ENCODE measurements around the gene PRKCE.

Gene PRKCE

GRCh38 chr2:45770811-45771210, 119.3 kb downstream of the PRKCE start:
- Histone ChIP-seq H3K4me3 (ENCODE audit: low read length) (no peak overlapping the region), H2AK5ac (ENCODE audit: low read length) (no peak overlapping the region), H3K36me3 (ENCODE audit: control insufficient read depth, insufficient read depth, low read length) (no peaks in the 10 kb centered on the region), H2BK5ac (ENCODE audit: low read length) (no peak overlapping the region), H3K27ac (ENCODE audit: low read depth, low read length) (no peak overlapping the region), H3K23ac (ENCODE audit: low read length) (no peak overlapping the region), H3K4me2 (ENCODE audit: low read length) (no peak overlapping the region), H3K27me3 (ENCODE audit: insufficient read depth, low read length, poor library complexity) (no peaks in the 10 kb centered on the region), H3K9ac (ENCODE audit: low read length) (no peak overlapping the region), H3K18ac (ENCODE audit: low read length) (no peak overlapping the region), H4K5ac (ENCODE audit: low read length) (no peak overlapping the region), H3K79me1 (ENCODE audit: low read length) (no peaks in the 10 kb centered on the region), H2BK120ac (ENCODE audit: low read depth, low read length) (no peak overlapping the region), H4K8ac (ENCODE audit: low read depth, low read length) (no peak overlapping the region), H3K4ac (ENCODE audit: low read depth, low read length) (no peak overlapping the region), H2BK15ac (replicated peaks; ENCODE audit: low read depth) (no peak overlapping the region), H3K79me2 (ENCODE audit: control insufficient read depth, insufficient read depth, low read length) (no peaks in the 10 kb centered on the region), H3K4me1 (ENCODE audit: control insufficient read depth, low read depth, low read length) (no peaks in the 10 kb centered on the region), H3K56ac (ENCODE audit: low read length) (no peak overlapping the region)
- DNase-seq = no peak
- WGBS (ENCODE audit: extremely low coverage, insufficient coverage, low lambda C conversion rate) = no CpG with 5 or more reads among the region's 1 CpG

- Histone ChIP-seq H3K27ac (ENCODE audit: low read depth, low read length) (no peak overlapping the region), H3K56ac (ENCODE audit: low read length) (no peak overlapping the region)
Observed at GRCh38 chr2:45771261-45771660, 119.8 kb downstream of the PRKCE start.

DNA sequence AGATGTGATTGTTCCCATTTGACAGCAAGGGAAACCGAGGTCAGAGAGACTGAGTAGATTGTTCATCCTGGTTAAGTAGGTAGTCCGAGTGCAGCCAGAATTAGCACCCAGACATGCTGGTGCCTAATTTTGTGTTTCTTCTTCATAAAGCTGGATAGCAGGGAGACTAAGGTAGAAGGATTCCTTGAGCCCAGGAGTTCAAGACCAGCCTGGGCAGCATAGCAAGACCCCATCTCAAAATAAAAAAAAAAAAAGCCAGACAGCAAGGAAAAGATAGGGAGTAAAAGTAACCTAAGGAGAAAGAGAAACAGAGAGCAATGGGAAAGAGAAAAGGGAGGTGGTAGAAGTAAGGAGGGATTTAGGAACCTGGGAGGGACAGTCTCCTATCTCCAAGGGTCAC, 120.6 kb downstream of the PRKCE start:
- no peak overlapping the region for H3K4me3 ChIP-seq (ENCODE audit: low read length)
- no peak overlapping the region for H3K4me2 ChIP-seq (ENCODE audit: low read length)
- H3K9ac ChIP-seq (ENCODE audit: low read length) = no peak overlapping the region
- no peaks in the 10 kb centered on the region for H3K79me2 ChIP-seq (ENCODE audit: control insufficient read depth, insufficient read depth, low read length)
- no peak overlapping the region for H2BK5ac ChIP-seq (ENCODE audit: low read length)
- no peak for DNase-seq
- H3K23ac ChIP-seq (ENCODE audit: low read length) = no peak overlapping the region
- H3K79me1 ChIP-seq (ENCODE audit: low read length) = no peaks in the 10 kb centered on the region
- no peak overlapping the region for H4K5ac ChIP-seq (ENCODE audit: low read length)
- H2BK15ac ChIP-seq (replicated peaks; ENCODE audit: low read depth) = no peak overlapping the region
- H2AK5ac ChIP-seq (ENCODE audit: low read length) = no peak overlapping the region
- no peak overlapping the region for H3K4ac ChIP-seq (ENCODE audit: low read depth, low read length)
- no peaks in the 10 kb centered on the region for H3K36me3 ChIP-seq (ENCODE audit: control insufficient read depth, insufficient read depth, low read length)
- H3K4me1 ChIP-seq (ENCODE audit: control insufficient read depth, low read depth, low read length) = no peaks in the 10 kb centered on the region
- H3K56ac ChIP-seq (ENCODE audit: low read length) = no peak overlapping the region
- H2BK120ac ChIP-seq (ENCODE audit: low read depth, low read length) = no peak overlapping the region
- no CpG with 5 or more reads among the region's 2 CpGs for WGBS (ENCODE audit: extremely low coverage, insufficient coverage, low lambda C conversion rate)
- no peaks in the 10 kb centered on the region for H3K27me3 ChIP-seq (ENCODE audit: insufficient read depth, low read length, poor library complexity)
- no peak overlapping the region for H3K18ac ChIP-seq (ENCODE audit: low read length)
- no peak overlapping the region for H4K8ac ChIP-seq (ENCODE audit: low read depth, low read length)
- H3K27ac ChIP-seq (ENCODE audit: low read depth, low read length) = no peak overlapping the region

More at GRCh38 chr2:45771261-45771660, 119.8 kb downstream of the PRKCE start:
- no peak overlapping the region for H3K9ac ChIP-seq (ENCODE audit: low read length)
- no peak overlapping the region for H4K8ac ChIP-seq (ENCODE audit: low read depth, low read length)
- H4K5ac ChIP-seq (ENCODE audit: low read length) = no peak overlapping the region
- H3K27me3 ChIP-seq (ENCODE audit: insufficient read depth, low read length, poor library complexity) = no peaks in the 10 kb centered on the region
- H2BK5ac ChIP-seq (ENCODE audit: low read length) = no peak overlapping the region
- no peak overlapping the region for H3K4ac ChIP-seq (ENCODE audit: low read depth, low read length)
- H3K79me1 ChIP-seq (ENCODE audit: low read length) = no peaks in the 10 kb centered on the region
- DNase-seq = peak; percentile 28
- no peaks in the 10 kb centered on the region for H3K36me3 ChIP-seq (ENCODE audit: control insufficient read depth, insufficient read depth, low read length)
- no peak overlapping the region for H3K4me2 ChIP-seq (ENCODE audit: low read length)
- no peak overlapping the region for H3K23ac ChIP-seq (ENCODE audit: low read length)
- no peak overlapping the region for H3K18ac ChIP-seq (ENCODE audit: low read length)
- no peaks in the 10 kb centered on the region for H3K79me2 ChIP-seq (ENCODE audit: control insufficient read depth, insufficient read depth, low read length)
- no peak overlapping the region for H2AK5ac ChIP-seq (ENCODE audit: low read length)
- H3K4me3 ChIP-seq (ENCODE audit: low read length) = no peak overlapping the region
- H2BK120ac ChIP-seq (ENCODE audit: low read depth, low read length) = no peak overlapping the region
- H3K4me1 ChIP-seq (ENCODE audit: control insufficient read depth, low read depth, low read length) = no peaks in the 10 kb centered on the region
- no CpG with 5 or more reads among the region's 10 CpGs for WGBS (ENCODE audit: extremely low coverage, insufficient coverage, low lambda C conversion rate)
- H2BK15ac ChIP-seq (replicated peaks; ENCODE audit: low read depth) = no peak overlapping the region

DNA sequence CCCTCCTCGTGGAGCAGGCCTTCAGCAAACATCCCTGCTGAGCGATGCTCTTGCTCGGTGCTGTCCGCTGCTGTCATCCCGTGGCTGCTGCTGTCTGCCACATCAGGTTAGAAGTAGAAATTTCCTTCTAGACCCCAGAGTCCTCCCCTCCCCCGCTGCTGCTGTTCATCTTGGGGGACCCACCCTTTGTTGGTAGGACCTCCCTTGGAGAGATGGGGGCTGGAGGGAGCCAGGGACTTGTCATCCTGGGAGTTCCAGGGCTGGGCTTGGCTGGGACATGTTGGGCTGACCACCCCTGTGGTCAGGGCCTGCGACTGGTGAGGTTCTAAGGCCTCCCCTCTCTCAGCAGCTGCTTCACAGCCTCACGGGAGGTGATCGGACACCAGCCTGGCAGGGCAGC, 122.4 kb downstream of the PRKCE start:
- H3K27me3 ChIP-seq (ENCODE audit: insufficient read depth, low read length, poor library complexity) = no peaks in the 10 kb centered on the region
- no peak for DNase-seq
- no peak overlapping the region for H4K5ac ChIP-seq (ENCODE audit: low read length)
- no peak overlapping the region for H3K4ac ChIP-seq (ENCODE audit: low read depth, low read length)
- no peak overlapping the region for H3K27ac ChIP-seq (ENCODE audit: low read depth, low read length)
- H2BK15ac ChIP-seq (replicated peaks; ENCODE audit: low read depth) = no peak overlapping the region
- no peak overlapping the region for H2BK5ac ChIP-seq (ENCODE audit: low read length)
- H2AK5ac ChIP-seq (ENCODE audit: low read length) = no peak overlapping the region
- H3K56ac ChIP-seq (ENCODE audit: low read length) = no peak overlapping the region
- no peaks in the 10 kb centered on the region for H3K36me3 ChIP-seq (ENCODE audit: control insufficient read depth, insufficient read depth, low read length)
- no peak overlapping the region for H3K18ac ChIP-seq (ENCODE audit: low read length)
- H3K4me3 ChIP-seq (ENCODE audit: low read length) = no peak overlapping the region
- H3K4me1 ChIP-seq (ENCODE audit: control insufficient read depth, low read depth, low read length) = no peaks in the 10 kb centered on the region
- no peak overlapping the region for H3K9ac ChIP-seq (ENCODE audit: low read length)
- H3K79me1 ChIP-seq (ENCODE audit: low read length) = no peaks in the 10 kb centered on the region
- H4K8ac ChIP-seq (ENCODE audit: low read depth, low read length) = no peak overlapping the region
- no peak overlapping the region for H2BK120ac ChIP-seq (ENCODE audit: low read depth, low read length)
- H3K79me2 ChIP-seq (ENCODE audit: control insufficient read depth, insufficient read depth, low read length) = no peaks in the 10 kb centered on the region
- no peak overlapping the region for H3K4me2 ChIP-seq (ENCODE audit: low read length)
- no CpG with 5 or more reads among the region's 9 CpGs for WGBS (ENCODE audit: extremely low coverage, insufficient coverage, low lambda C conversion rate)
- H3K23ac ChIP-seq (ENCODE audit: low read length) = no peak overlapping the region

DNA sequence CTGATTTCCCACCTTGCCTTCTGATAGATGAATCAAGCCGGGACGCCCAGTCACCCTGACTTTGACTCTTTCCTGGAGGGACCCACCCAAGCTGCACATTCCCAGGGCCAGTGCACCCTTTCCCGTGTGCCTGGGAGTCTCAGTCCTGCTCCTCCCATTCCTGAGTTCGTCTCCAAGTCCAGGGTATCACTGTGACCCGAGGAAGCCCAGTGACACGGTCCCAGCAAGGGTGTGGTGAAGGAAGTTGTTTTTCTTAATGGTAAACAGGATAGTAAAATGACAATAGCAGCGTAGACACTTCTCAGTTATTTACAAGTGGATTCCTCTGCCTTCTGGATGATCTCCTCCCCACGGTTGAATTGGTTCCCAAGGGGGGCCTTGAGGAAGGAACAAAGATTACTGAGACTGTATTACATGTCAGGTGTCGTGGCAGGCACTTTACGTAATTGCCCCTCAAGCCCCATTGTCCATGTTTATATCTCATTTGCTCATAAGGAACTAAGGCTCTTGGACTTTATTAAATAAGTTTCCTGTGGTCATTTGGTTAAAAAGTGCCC, 123.3 kb downstream of the PRKCE start:
- H2AK5ac ChIP-seq (ENCODE audit: low read length) = no peak overlapping the region
- H3K4ac ChIP-seq (ENCODE audit: low read depth, low read length) = no peak overlapping the region
- no peak overlapping the region for H2BK5ac ChIP-seq (ENCODE audit: low read length)
- H3K79me2 ChIP-seq (ENCODE audit: control insufficient read depth, insufficient read depth, low read length) = no peaks in the 10 kb centered on the region
- H3K4me2 ChIP-seq (ENCODE audit: low read length) = no peak overlapping the region
- WGBS (ENCODE audit: extremely low coverage, insufficient coverage, low lambda C conversion rate) = no CpG with 5 or more reads among the region's 10 CpGs
- no peak overlapping the region for H3K18ac ChIP-seq (ENCODE audit: low read length)
- no peak overlapping the region for H3K27ac ChIP-seq (ENCODE audit: low read depth, low read length)
- no peak overlapping the region for H3K56ac ChIP-seq (ENCODE audit: low read length)
- no peaks in the 10 kb centered on the region for H3K27me3 ChIP-seq (ENCODE audit: insufficient read depth, low read length, poor library complexity)
- H4K8ac ChIP-seq (ENCODE audit: low read depth, low read length) = no peak overlapping the region
- H3K79me1 ChIP-seq (ENCODE audit: low read length) = no peaks in the 10 kb centered on the region
- no peak overlapping the region for H2BK15ac ChIP-seq (replicated peaks; ENCODE audit: low read depth)
- no peak overlapping the region for H4K5ac ChIP-seq (ENCODE audit: low read length)
- H3K4me3 ChIP-seq (ENCODE audit: low read length) = no peak overlapping the region
- H3K23ac ChIP-seq (ENCODE audit: low read length) = no peak overlapping the region
- H3K9ac ChIP-seq (ENCODE audit: low read length) = no peak overlapping the region
- no peaks in the 10 kb centered on the region for H3K4me1 ChIP-seq (ENCODE audit: control insufficient read depth, low read depth, low read length)
- no peaks in the 10 kb centered on the region for H3K36me3 ChIP-seq (ENCODE audit: control insufficient read depth, insufficient read depth, low read length)
- H2BK120ac ChIP-seq (ENCODE audit: low read depth, low read length) = no peak overlapping the region
- no peak for DNase-seq
